CD4-positive, alpha-beta T cell (primary cell): ENCODE measurements around the gene RHOD. TPM values are rescaled to one million over a fixed set of nuclear protein-coding genes. Genes with fewer than 3 reads are reported as not detected.

Source experiments
- ATAC-seq: fragments of 200-7000 bp; cut with Tn5 transposase; one replicate; pipeline ENCODE4 v1.10.0; 2022; ENCODE audit warnings: mild to moderate bottlenecking; ENCODE audit not compliant: poor library complexity
- CTCF ChIA-PET: fragments of 350-600 bp; sonication (Branson Sonifier 250); formaldehyde crosslinking; loops from one replicate; lab custom pipeline; 2021; ENCODE audit warnings: antibody characterized with exemption, inconsistent platforms; lab: Charles Lee
- POLR2A ChIA-PET: fragments of 350-600 bp; sonication (Branson Sonifier 250); formaldehyde crosslinking; loops from one replicate; lab custom pipeline; 2021; ENCODE audit warnings: antibody characterized with exemption, inconsistent platforms; lab: Charles Lee
- DNase-seq, 14 experiments: peaks; one replicate each; pipeline ENCODE4 v3.0.0-alpha.2; 2013 to 2020; ENCODE audit warnings: mixed read lengths in 2 of 14
- H3K27ac ChIP-seq, 2 donors: one replicate each; pipeline versions ENCODE4 v1.5.1 to v1.7.0; 2013; ENCODE audit warnings: low read length in 2 of 2, low read depth in 1 of 2, mild to moderate bottlenecking in 1 of 2
- H3K27me3 ChIP-seq, 2 experiments: 1 replicate in 1 of 2; 2 replicates in 1 of 2; pipeline versions ENCODE4 v1.6.1 to v1.7.0; 2013; ENCODE audit warnings: low read length in 2 of 2, control low read depth in 1 of 2, mild to moderate bottlenecking in 1 of 2, moderate library complexity in 1 of 2; ENCODE audit not compliant: insufficient read depth in 2 of 2, control insufficient read depth in 1 of 2
- H3K36me3 ChIP-seq: one replicate; pipeline ENCODE4 v1.6.1; 2013; ENCODE audit warnings: low read length, control low read depth; ENCODE audit not compliant: insufficient read depth
- H3K4me1 ChIP-seq: one replicate; pipeline ENCODE4 v1.6.1; 2013; ENCODE audit warnings: low read length, control low read depth; ENCODE audit not compliant: insufficient read depth
- H3K4me3 ChIP-seq: one replicate; pipeline ENCODE4 v1.5.1; 2013; ENCODE audit warnings: mild to moderate bottlenecking, low read length, moderate library complexity
- H3K9me3 ChIP-seq, 2 experiments: 1 replicate in 1 of 2; 2 replicates in 1 of 2; pipeline versions ENCODE4 v1.6.1 to v1.7.0; 2013; ENCODE audit warnings: low read length in 2 of 2, mild to moderate bottlenecking in 2 of 2, control low read depth in 1 of 2, moderate library complexity in 1 of 2; ENCODE audit not compliant: control insufficient read depth in 1 of 2, insufficient read depth in 1 of 2
- H3K27ac Mint-ChIP-seq: one replicate; pipeline ENCODE4 v1.8.0; 2020; ENCODE audit warnings: mixed read lengths
- H3K27me3 Mint-ChIP-seq: one replicate; pipeline ENCODE4 v1.8.0; 2021; ENCODE audit warnings: mixed read lengths
- H3K36me3 Mint-ChIP-seq: one replicate; pipeline ENCODE4 v1.8.0; 2021; ENCODE audit warnings: low read depth, mixed read lengths
- H3K4me1 Mint-ChIP-seq: one replicate; pipeline ENCODE4 v1.8.0; 2021; ENCODE audit warnings: low read depth, mixed read lengths
- H3K4me3 Mint-ChIP-seq: one replicate; pipeline ENCODE4 v1.8.0; 2020; ENCODE audit warnings: mild to moderate bottlenecking, mixed read lengths
- H3K9me3 Mint-ChIP-seq: one replicate; pipeline ENCODE4 v1.8.0; 2020; ENCODE audit warnings: mixed read lengths
- CTCF ChIP-seq: fragments of 200-600 bp; IDR thresholded peaks from one replicate; pipeline ENCODE4 v1.8.0; 2022; ENCODE audit warnings: antibody characterized with exemption, mild to moderate bottlenecking
- intact Hi-C, 2 experiments: fragments of 100-400 bp; cut with DNase I in 1 of 2; cut with micrococcal nuclease in 1 of 2; formaldehyde crosslinking; loops; one replicate each; pipeline versions ENCODE4 v1.15.1 to v1.9.0; 2023 to 2025; cut with DNase I, micrococcal nuclease
- total RNA-seq, 174 experiments: library from RNA in 2 of 174; stranded (reverse) in 2 of 174; gene quantifications; one replicate each; pipeline ENCODE4 v1.2.3 and lab custom pipeline; 2021 to 2026

Gene RHOD
- total RNA-seq, 2 experiments from 2014 or later: not detected

GRCh38 chr11:67045314-67045713, 11.3 kb upstream of the RHOD start:
- H3K27ac Mint-ChIP-seq: no peak overlapping the region
- CTCF ChIA-PET: no interaction called here

GRCh38 chr11:67048515-67049130, 8.0 kb upstream of the RHOD start:
- H3K27me3 ChIP-seq: peaks cover 0 to 2% of the 10 kb centered on the region in 2 experiments
- H3K4me1 ChIP-seq: no peaks in the 10 kb centered on the region
- no peaks in the 10 kb centered on the region for H3K36me3 Mint-ChIP-seq
- no peaks in the 10 kb centered on the region for H3K9me3 Mint-ChIP-seq
- peaks cover 0 to 4% of the 10 kb centered on the region in 2 experiments for H3K9me3 ChIP-seq
- intact Hi-C loops: no loop called here
- H3K4me3 ChIP-seq: no peak overlapping the region
- H3K4me3 Mint-ChIP-seq: no peak overlapping the region
- peaks cover 5% of the 10 kb centered on the region for H3K27me3 Mint-ChIP-seq
- H3K4me1 Mint-ChIP-seq: no peaks in the 10 kb centered on the region
- no peak overlapping the region for H3K27ac ChIP-seq
- DNase-seq (no peak), ATAC-seq (no peak)
- POLR2A ChIA-PET: interaction anchor here (0.6 kb wide), 1 partner anchor 312 kb away, joined by 5 read pairs; no protein-coding TSS in a partner anchor
- CTCF ChIA-PET: no interaction called here
- H3K27ac Mint-ChIP-seq: no peak overlapping the region
- no peaks in the 10 kb centered on the region for H3K36me3 ChIP-seq
- TF ChIP-seq CTCF: no peak

More at GRCh38 chr11:67045314-67045713, 11.3 kb upstream of the RHOD start:
- Histone ChIP-seq H3K27me3 (no peaks in the 10 kb centered on the region), H3K27ac (no peak overlapping the region), H3K36me3 (no peaks in the 10 kb centered on the region), H3K4me1 (no peaks in the 10 kb centered on the region), H3K9me3 (peaks cover 0 to 4% of the 10 kb centered on the region in 2 experiments), H3K4me3 (no peak overlapping the region)
- H3K9me3 Mint-ChIP-seq: no peaks in the 10 kb centered on the region
- H3K36me3 Mint-ChIP-seq: no peaks in the 10 kb centered on the region
- POLR2A ChIA-PET: no interaction called here
- no peak for TF ChIP-seq CTCF
- no peak for DNase-seq
- intact Hi-C loops: no loop called here
- H3K27me3 Mint-ChIP-seq: peaks cover 16% of the 10 kb centered on the region
- no peak for ATAC-seq
- H3K4me3 Mint-ChIP-seq: no peak overlapping the region
- no peaks in the 10 kb centered on the region for H3K4me1 Mint-ChIP-seq

GRCh38 chr11:67050139-67050538, 6.5 kb upstream of the RHOD start:
- DNase-seq (no peak), ATAC-seq (no peak)
- ChIA-PET POLR2A (interaction anchor here (0.5 kb wide), 1 partner anchor 209 kb away, joined by 4 read pairs; no protein-coding TSS in a partner anchor), CTCF (no interaction called here)
- intact Hi-C loops: no loop called here
- peaks cover 5% of the 10 kb centered on the region for H3K27me3 Mint-ChIP-seq
- no peaks in the 10 kb centered on the region for H3K4me1 ChIP-seq
- TF ChIP-seq CTCF: no peak
- no peak overlapping the region for H3K27ac ChIP-seq
- no peaks in the 10 kb centered on the region for H3K36me3 ChIP-seq
- H3K9me3 Mint-ChIP-seq: no peaks in the 10 kb centered on the region
- H3K9me3 ChIP-seq: no peaks in the 10 kb centered on the region
- no peak overlapping the region for H3K27ac Mint-ChIP-seq
- peaks cover 0 to 4% of the 10 kb centered on the region in 2 experiments for H3K27me3 ChIP-seq
- H3K4me3 Mint-ChIP-seq: no peak overlapping the region
- no peak overlapping the region for H3K4me3 ChIP-seq
- no peaks in the 10 kb centered on the region for H3K36me3 Mint-ChIP-seq
- H3K4me1 Mint-ChIP-seq: peaks cover under 1% of the 10 kb centered on the region
